BJ (cell line): ENCODE results near the gene BUB3. TPM values are rescaled to one million over a fixed set of nuclear protein-coding genes. Genes with fewer than 3 reads are reported as not detected.

Experiments
- CTCF ChIA-PET: fragments of 350-600 bp; formaldehyde crosslinking; extraction: SDS; loops from one replicate; lab custom pipeline; 2021; ENCODE audit warnings: antibody characterized with exemption, inconsistent platforms; lab: Yijun Ruan, JAX
- POLR2A ChIA-PET: fragments of 300-600 bp; sonication (Branson Sonifier 250); formaldehyde crosslinking; extraction: SDS; loops from one replicate; lab custom pipeline; 2021; ENCODE audit warnings: antibody characterized with exemption; lab: Charles Lee
- DNase-seq: peaks from one replicate; pipeline ENCODE4 v3.0.0-alpha.2; 2011; ENCODE audit warnings: low read depth
- H3K27me3 ChIP-seq: 2 replicates; pipeline ENCODE4 v1.6.0; 2011; ENCODE audit warnings: low read length; ENCODE audit not compliant: control insufficient read depth, insufficient read depth
- H3K36me3 ChIP-seq: 2 replicates; pipeline ENCODE4 v1.5.1; 2011; ENCODE audit warnings: low read length; ENCODE audit not compliant: control insufficient read depth, insufficient read depth
- H3K4me3 ChIP-seq: 2 replicates; pipeline ENCODE4 v1.5.1; 2011; ENCODE audit warnings: low read depth, mild to moderate bottlenecking, control low read depth, low read length
- polyA plus RNA-seq: library from polyadenylated mRNA; depleted of rRNA; stranded (reverse); fragments of >200 nt; gene quantifications from 2 replicates; pipeline ENCODE4 v1.2.3, GENCODE V29; 2011
- TF ChIP-seq, protein P1 (sequence below): IDR thresholded peaks from 2 replicates; pipeline ENCODE4 v1.5.1; 2011; ENCODE audit warnings: low read depth, mild to moderate bottlenecking, control low read depth, inconsistent platforms, low read length, moderate library complexity; ENCODE audit not compliant: insufficient read depth

The BUB3 gene
- polyA plus RNA-seq, 1 experiment, result 193 TPM

DNA sequence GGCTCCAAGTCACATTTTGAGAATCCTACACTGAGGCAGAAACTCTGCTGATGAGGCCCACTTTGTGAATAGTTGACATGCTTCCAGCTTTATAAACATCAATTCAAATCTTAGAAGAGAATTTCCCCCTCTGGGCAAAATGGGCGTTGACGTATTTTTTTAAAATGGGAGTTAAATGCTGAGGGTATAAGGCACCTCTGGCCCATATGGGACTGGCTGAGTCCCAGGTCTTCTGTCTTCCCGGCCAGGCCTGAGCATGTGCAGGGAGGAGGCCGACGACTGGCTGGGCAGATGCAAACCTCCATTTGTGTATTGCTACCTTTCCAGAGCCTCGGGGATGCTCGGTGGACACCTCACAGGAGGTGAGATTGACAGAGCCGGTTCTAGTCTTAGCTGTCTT lies 37.7 kb downstream of the BUB3 start:
- Histone ChIP-seq H3K36me3 (no peaks in the 10 kb centered on the region), H3K4me3 (no peak overlapping the region), H3K27me3 (no peaks in the 10 kb centered on the region)
- POLR2A ChIA-PET, result no interaction called here
- TF ChIP-seq, protein P1, sequence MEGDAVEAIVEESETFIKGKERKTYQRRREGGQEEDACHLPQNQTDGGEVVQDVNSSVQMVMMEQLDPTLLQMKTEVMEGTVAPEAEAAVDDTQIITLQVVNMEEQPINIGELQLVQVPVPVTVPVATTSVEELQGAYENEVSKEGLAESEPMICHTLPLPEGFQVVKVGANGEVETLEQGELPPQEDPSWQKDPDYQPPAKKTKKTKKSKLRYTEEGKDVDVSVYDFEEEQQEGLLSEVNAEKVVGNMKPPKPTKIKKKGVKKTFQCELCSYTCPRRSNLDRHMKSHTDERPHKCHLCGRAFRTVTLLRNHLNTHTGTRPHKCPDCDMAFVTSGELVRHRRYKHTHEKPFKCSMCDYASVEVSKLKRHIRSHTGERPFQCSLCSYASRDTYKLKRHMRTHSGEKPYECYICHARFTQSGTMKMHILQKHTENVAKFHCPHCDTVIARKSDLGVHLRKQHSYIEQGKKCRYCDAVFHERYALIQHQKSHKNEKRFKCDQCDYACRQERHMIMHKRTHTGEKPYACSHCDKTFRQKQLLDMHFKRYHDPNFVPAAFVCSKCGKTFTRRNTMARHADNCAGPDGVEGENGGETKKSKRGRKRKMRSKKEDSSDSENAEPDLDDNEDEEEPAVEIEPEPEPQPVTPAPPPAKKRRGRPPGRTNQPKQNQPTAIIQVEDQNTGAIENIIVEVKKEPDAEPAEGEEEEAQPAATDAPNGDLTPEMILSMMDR, result no peak
- CTCF ChIA-PET, result interaction anchor here (1.0 kb wide), 1 partner anchor 14 kb away, joined by 3 read pairs; no protein-coding TSS in a partner anchor
- no peak for DNase-seq

DNA sequence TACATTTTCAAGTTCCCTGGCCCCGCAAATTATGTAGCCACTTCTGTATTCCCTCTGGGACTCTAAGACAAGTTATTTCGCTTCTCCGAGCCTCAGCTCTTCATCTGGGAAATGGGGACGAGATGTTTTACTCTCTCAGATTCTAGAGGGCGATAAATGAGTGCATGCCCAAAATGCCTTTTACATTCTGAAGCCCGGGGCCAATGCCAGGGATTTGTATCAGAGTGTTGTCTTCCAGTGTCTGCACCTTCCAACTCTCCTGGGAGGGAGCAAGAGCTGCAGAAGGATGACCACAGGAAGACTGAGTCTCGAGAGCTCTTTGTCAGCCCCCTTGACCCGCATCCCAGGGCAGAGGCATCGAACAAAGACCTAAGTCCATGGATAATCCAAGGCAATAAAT lies 39.9 kb downstream of the BUB3 start:
- no peaks in the 10 kb centered on the region for H3K36me3 ChIP-seq
- no peak overlapping the region for H3K4me3 ChIP-seq
- no peaks in the 10 kb centered on the region for H3K27me3 ChIP-seq
- ChIA-PET CTCF (no interaction called here), POLR2A (no interaction called here)
- TF ChIP-seq, protein P1, result no peak
- DNase-seq, result no peak

DNA sequence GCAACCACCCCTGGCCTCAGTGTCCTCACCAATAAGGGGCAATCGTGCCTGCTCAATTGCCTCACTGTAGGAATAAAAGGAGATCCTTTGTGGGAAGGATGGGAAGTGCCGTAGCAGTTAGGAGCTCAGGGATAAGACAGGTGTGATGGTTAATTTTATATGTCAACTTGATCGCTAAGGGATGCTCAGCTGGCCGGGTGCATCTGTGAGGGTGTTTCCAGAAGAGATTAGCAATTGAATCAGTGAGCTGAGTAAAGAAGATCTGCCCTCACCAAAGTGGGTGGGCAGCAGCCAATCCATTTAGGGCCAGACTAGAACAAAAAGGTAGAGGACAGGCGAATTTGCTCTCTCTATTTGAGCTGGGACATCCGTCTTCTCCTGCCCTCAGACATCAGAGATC lies 46.3 kb downstream of the BUB3 start:
- H3K27me3 ChIP-seq, result no peaks in the 10 kb centered on the region
- ChIA-PET CTCF (no interaction called here), POLR2A (no interaction called here)
- no peak for DNase-seq
- H3K36me3 ChIP-seq, result no peaks in the 10 kb centered on the region
- H3K4me3 ChIP-seq, result no peak overlapping the region
- TF ChIP-seq, protein P1, result no peak

GRCh38 chr10:123202506-123202905 lies 48.3 kb downstream of the BUB3 start:
- H3K27me3 ChIP-seq, result no peaks in the 10 kb centered on the region
- CTCF ChIA-PET, result interaction anchor here (0.6 kb wide), 1 partner anchor 10 kb away, joined by 3 read pairs; no protein-coding TSS in a partner anchor
- no peak overlapping the region for H3K4me3 ChIP-seq
- no peaks in the 10 kb centered on the region for H3K36me3 ChIP-seq
- DNase-seq, result no peak
- POLR2A ChIA-PET, result no interaction called here
- TF ChIP-seq, protein P1, result no peak

- no peak overlapping the region for H3K4me3 ChIP-seq
- no peaks in the 10 kb centered on the region for H3K36me3 ChIP-seq
- TF ChIP-seq, protein P1, result no peak
- ChIA-PET POLR2A (no interaction called here), CTCF (no interaction called here)
- DNase-seq, result no peak
- H3K27me3 ChIP-seq, result no peaks in the 10 kb centered on the region
Measured at GRCh38 chr10:123203393-123204126, 49.4 kb downstream of the BUB3 start.
